ENCODE data around the gene MMP2. TPM values are rescaled to one million over a fixed set of nuclear protein-coding genes. Genes with fewer than 3 reads are reported as not detected.

MMP2 gene
- total RNA-seq, 4 donors from 2014 or later = 211 to 368 (median 256) TPM

GRCh38 chr16:55555436-55555835 lies 76.4 kb downstream of the MMP2 start:
- H3K4me1 ChIP-seq = peaks cover 14 to 38% (median 31%) of the 10 kb centered on the region in 4 donors
- peaks cover 0 to 10% (median 4%) of the 10 kb centered on the region in 4 donors for H3K9me3 ChIP-seq
- H3K4me3 ChIP-seq = no peak overlapping the region
- peaks cover 0 to 4% (median 0%) of the 10 kb centered on the region in 4 donors for H3K27me3 ChIP-seq
- no peak for DNase-seq (ENCODE audit: extremely low spot score)
- no peak for TF ChIP-seq POLR2AphosphoS5 (IDR thresholded peaks at IDR 0.05)
- WGBS = 60% methylated on average over 2 of the region's 2 CpGs
- intact Hi-C loops (cut with DNase I) = no loop called here
- no peak overlapping the region for H3K27ac ChIP-seq (replicated peaks in 1 of 4)
- H3K36me3 ChIP-seq = peaks cover 0 to 14% (median 3%) of the 10 kb centered on the region in 4 donors

Other genes with a start within 250 kb of the MMP2 start
- gene IRX6, start 155.0 kb upstream of the MMP2 start, total RNA-seq = 1 to 10 TPM in 1 of 4 donors, under 1 TPM in 2, not detected in 1; 0.11 to 1.6 (median 0.17) TPM
- 10 to 100 TPM in 3 of 4 donors, 1 to 10 TPM in 1; 9.6 to 12.9 (median 12.0) TPM for gene LPCAT2, start 29.9 kb downstream of the MMP2 start, total RNA-seq
- 1 to 10 TPM in 1 of 4 donors, under 1 TPM in 2, not detected in 1; 0.32 to 1.2 (median 0.46) TPM for gene CAPNS2, start 87.5 kb downstream of the MMP2 start, total RNA-seq
- 1 to 10 TPM in 2 of 4 donors, under 1 TPM in 2; 0.19 to 2.1 (median 1.00) TPM for gene SLC6A2, start 176.8 kb downstream of the MMP2 start, total RNA-seq

Measured in esophagus muscularis mucosa (tissue), 4 donors.